HG03460 (cell line): ENCODE measurements around the gene GAB3.
"Not testable (repeated sequence)": the region's sequence is repeated elsewhere in the genome, so short reads cannot be mapped to it uniquely, and the experiment has no call there.

ENCODE experiments used
- ATAC-seq: cut with Tn5 transposase; IDR thresholded peaks from one replicate; pipeline ENCODE4 v1.9.1; 2021; ENCODE audit not compliant: unreplicated experiment

GAB3 gene

GRCh38 chrX:154658957-154659356 is 91.9 kb downstream of the GAB3 start:
- ATAC-seq = no peak

- no peak for ATAC-seq
These were observed 92.7 kb downstream of the GAB3 start for GRCh38 chrX:154658187-154658586.

- ATAC-seq = no peak
These were observed 93.6 kb downstream of the GAB3 start for GRCh38 chrX:154657226-154657805.

GRCh38 chrX:154655786-154656185 is 95.1 kb downstream of the GAB3 start:
- no peak for ATAC-seq

- ATAC-seq = no peak
These were observed 95.5 kb downstream of the GAB3 start for GRCh38 chrX:154655346-154655745.

- ATAC-seq = no peak
These were observed 96.0 kb downstream of the GAB3 start for GRCh38 chrX:154654925-154655324.

GRCh38 chrX:154654372-154654771 is 96.5 kb downstream of the GAB3 start:
- ATAC-seq = no peak

GRCh38 chrX:154653413-154653812 is 97.5 kb downstream of the GAB3 start, which contains the start of gene CTAG2:
Gene CTAG2 (minus strand): TSS chrX:154653579. CDS start chrX:154653515, 64 bp downstream.
- ATAC-seq = not testable (repeated sequence)

GRCh38 chrX:154653048-154653401 is 97.9 kb downstream of the GAB3 start:
- ATAC-seq = no peak

- no peak for ATAC-seq
These were observed 98.4 kb downstream of the GAB3 start for GRCh38 chrX:154652311-154653047.

GRCh38 chrX:154650221-154650510 is 100.7 kb downstream of the GAB3 start:
- ATAC-seq = no peak

GRCh38 chrX:154649503-154650220 is 101.2 kb downstream of the GAB3 start:
- ATAC-seq = no peak

- no peak for ATAC-seq
These were observed 101.9 kb downstream of the GAB3 start for GRCh38 chrX:154648931-154649330.

- ATAC-seq = not testable (repeated sequence)
These were observed 105.0 kb downstream of the GAB3 start for GRCh38 chrX:154645745-154646378.

GRCh38 chrX:154643708-154644107 is 107.2 kb downstream of the GAB3 start:
- ATAC-seq = not testable (repeated sequence)

- not testable (repeated sequence) for ATAC-seq
These were observed 109.1 kb downstream of the GAB3 start for GRCh38 chrX:154641740-154642139.

- ATAC-seq = not testable (repeated sequence)
These were observed 117.2 kb downstream of the GAB3 start for GRCh38 chrX:154633661-154634060.

GRCh38 chrX:154630949-154631348 is 119.9 kb downstream of the GAB3 start:
- ATAC-seq = not testable (repeated sequence)

GRCh38 chrX:154628960-154629359 is 121.9 kb downstream of the GAB3 start:
- ATAC-seq = not testable (repeated sequence)
